Neutrophil (primary cell): ENCODE data around the gene SMARCE1.

ENCODE experiments used
- H3K27ac ChIP-seq: fragments of 200-600 bp; sonication (generic); 2 replicates; pipeline ENCODE4 v1.5.1; 2016; ENCODE audit warnings: mild to moderate bottlenecking, moderate library complexity
- H3K27me3 ChIP-seq: fragments of 200-600 bp; sonication (generic); 2 replicates; pipeline ENCODE4 v1.6.0; 2016; ENCODE audit warnings: mild to moderate bottlenecking
- H3K36me3 ChIP-seq: fragments of 200-600 bp; sonication (generic); 2 replicates; pipeline ENCODE4 v1.5.1; 2017
- H3K4me1 ChIP-seq, 2 experiments: fragments of 200-600 bp in 1 of 2; sonication (generic) in 1 of 2; 1 replicate in 1 of 2; 2 replicates in 1 of 2; pipeline versions ENCODE4 v1.5.1 to v1.6.1; 2013 to 2016; ENCODE audit warnings: low read depth in 1 of 2, low read length in 1 of 2, mild to moderate bottlenecking in 1 of 2, moderate library complexity in 1 of 2; ENCODE audit not compliant: control insufficient read depth in 1 of 2, insufficient read depth in 1 of 2
- H3K4me3 ChIP-seq, 2 experiments: fragments of 200-600 bp in 1 of 2; sonication (generic) in 1 of 2; 1 replicate in 1 of 2; 2 replicates in 1 of 2; pipeline ENCODE4 v1.5.1; 2013 to 2016; ENCODE audit warnings: low read depth in 1 of 2, low read length in 1 of 2, mild to moderate bottlenecking in 1 of 2, moderate library complexity in 1 of 2
- H3K9me3 ChIP-seq: fragments of 200-600 bp; sonication (generic); 2 replicates; pipeline ENCODE4 v1.5.1; 2016
- CTCF ChIP-seq: fragments of 200-600 bp; sonication (generic); IDR thresholded peaks from 2 replicates; pipeline ENCODE4 v1.5.1; 2016; ENCODE audit warnings: antibody characterized with exemption

The SMARCE1 gene

DNA sequence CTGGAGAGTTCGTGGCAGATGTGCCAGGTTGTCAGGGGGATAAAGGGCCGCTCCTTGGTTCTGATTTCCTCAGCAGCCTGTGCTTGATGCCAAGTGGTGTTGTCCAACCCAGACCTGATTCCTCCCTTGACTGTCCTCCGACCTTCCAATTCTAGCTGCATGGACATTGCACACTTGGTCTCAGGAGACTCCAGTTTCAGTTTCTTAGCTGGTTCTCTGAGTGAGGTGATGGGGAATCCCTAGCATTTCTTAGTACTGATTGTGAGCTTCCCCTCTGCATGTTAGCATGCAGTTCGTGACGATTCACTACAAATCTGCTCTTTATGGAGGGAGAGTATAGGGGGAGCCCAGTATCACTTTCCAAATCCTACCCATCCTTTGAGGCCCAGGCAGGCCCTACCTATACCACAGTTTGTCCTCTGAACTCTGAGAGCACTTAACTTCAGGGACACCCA, 70.0 kb downstream of the SMARCE1 start:
- no peak overlapping the region for H3K4me3 ChIP-seq
- no peak overlapping the region for H3K27ac ChIP-seq
- H3K9me3 ChIP-seq = no peaks in the 10 kb centered on the region
- peaks cover 6 to 9% of the 10 kb centered on the region in 2 experiments for H3K4me1 ChIP-seq
- no peaks in the 10 kb centered on the region for H3K36me3 ChIP-seq
- no peak for TF ChIP-seq CTCF
- H3K27me3 ChIP-seq = peaks cover 18% of the 10 kb centered on the region

- Histone ChIP-seq H3K4me3 (no peak overlapping the region), H3K36me3 (no peaks in the 10 kb centered on the region), H3K4me1 (no peaks in the 10 kb centered on the region), H3K27me3 (peaks cover 21% of the 10 kb centered on the region), H3K27ac (no peak overlapping the region), H3K9me3 (no peaks in the 10 kb centered on the region)
- TF ChIP-seq CTCF = no peak
These were observed 71.4 kb downstream of the SMARCE1 start for GRCh38 chr17:40576113-40576740.
